Spleen (tissue), 11 donors: ENCODE measurements around the gene URB1. TPM values are rescaled to one million over a fixed set of nuclear protein-coding genes. Genes with fewer than 3 reads are reported as not detected.

ENCODE experiments used
- DNase-seq: peaks from one replicate; pipeline ENCODE4 v3.0.0-alpha.2; 2020
- H3K27ac ChIP-seq, 8 donors: fragments of 200-600 bp; sonication (generic) in 7 of 8; 1 replicate in 4 of 8; 2 replicates in 4 of 8; pipeline versions ENCODE4 v1.5.0 to v1.8.0; 2016 to 2021; ENCODE audit warnings: inconsistent platforms in 4 of 8, mild to moderate bottlenecking in 4 of 8, moderate library complexity in 1 of 8
- H3K27me3 ChIP-seq, 7 donors: fragments of 200-600 bp; sonication (generic) in 6 of 7; replicated peaks in 1 of 7; 1 replicate in 4 of 7; 2 replicates in 3 of 7; pipeline versions ENCODE4 v1.5.0 to v1.8.0; 2016 to 2021; ENCODE audit warnings: inconsistent platforms in 3 of 7, mild to moderate bottlenecking in 1 of 7
- H3K36me3 ChIP-seq, 6 donors: fragments of 200-600 bp; sonication (generic) in 5 of 6; 1 replicate in 4 of 6; 2 replicates in 2 of 6; pipeline versions ENCODE4 v1.5.0 to v1.8.0; 2016 to 2021; ENCODE audit warnings: inconsistent platforms in 2 of 6
- H3K4me1 ChIP-seq, 6 donors: fragments of 200-600 bp; sonication (generic) in 5 of 6; 1 replicate in 3 of 6; 2 replicates in 3 of 6; pipeline versions ENCODE4 v1.5.0 to v1.8.0; 2016 to 2021; ENCODE audit warnings: inconsistent platforms in 3 of 6
- H3K4me3 ChIP-seq, 8 donors: fragments of 200-600 bp; sonication (generic) in 7 of 8; 1 replicate in 4 of 8; 2 replicates in 4 of 8; pipeline versions ENCODE4 v1.5.0 to v1.8.0; 2016 to 2021; ENCODE audit warnings: inconsistent platforms in 4 of 8, mild to moderate bottlenecking in 4 of 8, moderate library complexity in 2 of 8
- H3K9me3 ChIP-seq, 8 donors: fragments of 200-600 bp; sonication (generic) in 7 of 8; 1 replicate in 4 of 8; 2 replicates in 4 of 8; pipeline versions ENCODE4 v1.5.0 to v1.8.0; 2016 to 2021; ENCODE audit warnings: inconsistent platforms in 4 of 8
- POLR2A ChIP-seq, 3 donors: fragments of 450-650 bp; IDR thresholded peaks; one replicate each; pipeline ENCODE4 v1.5.1; 2017; ENCODE audit warnings: antibody characterized with exemption in 3 of 3, mild to moderate bottlenecking in 1 of 3
- POLR2AphosphoS5 ChIP-seq, 3 donors: sonication (generic); formaldehyde crosslinking; IDR thresholded peaks; one replicate each; pipeline ENCODE4 v1.5.1; 2017; ENCODE audit warnings: antibody characterized with exemption in 3 of 3
- whole genome bisulfite sequencing, 5 donors: extraction: QIAGEN DNeasy Blood & Tissue Kit in 3 of 5; methylation state at CpG; one replicate each; pipeline versions ENCODE4 v1.1.5 to v1.1.7; 2013 to 2018; 5-methylcytosine and 5-hydroxymethylcytosine counted together
- intact Hi-C: fragments of 100-400 bp; cut with DNase I; formaldehyde crosslinking; loops from one replicate; pipeline ENCODE4 v1.15.0; 2023; ENCODE audit warnings: low total_unique reads
- polyA plus RNA-seq, 3 donors: library from polyadenylated mRNA; stranded (reverse); fragments of 200-250 nt; gene quantifications; one replicate each; pipeline ENCODE4 v1.2.1, GENCODE V29; 2013
- total RNA-seq, 7 donors: library from RNA; depleted of rRNA in 3 of 7; stranded (reverse); fragments of >200 nt in 3 of 7; fragmentation: NEBNext Ultra II Directional in 4 of 7; extraction: Animal tissue kit (Norgen Biotek cat#: 25700) in 4 of 7; gene quantifications; one replicate each; pipeline versions ENCODE4 v1.1.0 to v1.2.1, GENCODE V29; 2016 to 2021
- TF ChIP-seq, protein P1 (sequence below), 11 experiments: fragments of 200-600 bp in 7 of 11; fragments of 450-650 bp in 4 of 11; sonication (generic) in 4 of 11; IDR thresholded peaks in 8 of 11; conservative IDR thresholded peaks in 3 of 11; 1 replicate in 7 of 11; 2 replicates in 4 of 11; pipeline versions ENCODE4 v1.4.0 to v1.8.0; 2016 to 2021; ENCODE audit warnings: antibody characterized with exemption in 11 of 11, inconsistent platforms in 4 of 11, mild to moderate bottlenecking in 1 of 11
- donor health status: healthy with polysubstance abuse.
- donor health status: DM: no; HTN: no; CAD: no; lungs with moderate emphysema.
- donor health status: DM: no; HTN: no; CAD: no.
- donor health status: Bipolar disorder and iron deficiency.
- donor health status: healthy.
- donor health status: DM: no; HTN: no; CAD: no.
- donor health status: DM: yes; HTN: yes; CAD: no.

Gene URB1
- total and polyA plus RNA-seq, 10 donors, result 2.0 to 20.8 (median 12.0) TPM

DNA sequence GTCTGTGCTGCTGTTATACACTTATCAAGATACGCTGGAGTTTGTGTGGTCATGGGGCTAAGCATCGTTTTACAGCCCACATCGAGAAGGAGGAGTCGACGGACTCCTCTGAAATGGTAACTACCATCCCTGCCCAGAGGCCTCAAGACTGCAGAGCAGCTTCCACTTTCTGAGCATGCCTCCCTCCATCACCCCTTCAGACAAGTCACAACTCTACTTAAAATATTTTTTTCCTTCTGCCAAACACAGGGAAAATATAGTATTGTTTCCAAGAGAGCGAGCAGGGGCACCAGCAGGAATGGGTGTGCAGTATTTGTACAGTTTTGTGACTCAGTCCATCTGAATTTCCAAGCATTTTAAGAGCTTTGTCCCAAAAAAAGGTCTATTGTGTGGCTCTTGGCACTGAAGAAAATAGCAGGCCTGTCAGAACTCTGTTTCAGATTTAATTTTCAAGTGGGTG, 33.8 kb upstream of the URB1 start:
- 77 to 88% (median 83%) methylated on average over 6 of the region's 6 CpGs for WGBS, 5 donors
- Histone ChIP-seq H3K9me3 (peaks cover 0 to 13% (median 9%) of the 10 kb centered on the region in 8 donors), H3K27ac (no peak overlapping the region), H3K36me3 (no peaks in the 10 kb centered on the region), H3K4me3 (no peak overlapping the region), H3K27me3 (no peaks in the 10 kb centered on the region), H3K4me1 (peaks cover 0 to 17% (median 0%) of the 10 kb centered on the region in 6 donors)
- DNase-seq, result no peak
- intact Hi-C loops, result no loop called here
- TF ChIP-seq POLR2A (IDR thresholded peaks at IDR 0.05) (no peak), POLR2AphosphoS5 (IDR thresholded peaks at IDR 0.05) (no peak)
- TF ChIP-seq, protein P1, sequence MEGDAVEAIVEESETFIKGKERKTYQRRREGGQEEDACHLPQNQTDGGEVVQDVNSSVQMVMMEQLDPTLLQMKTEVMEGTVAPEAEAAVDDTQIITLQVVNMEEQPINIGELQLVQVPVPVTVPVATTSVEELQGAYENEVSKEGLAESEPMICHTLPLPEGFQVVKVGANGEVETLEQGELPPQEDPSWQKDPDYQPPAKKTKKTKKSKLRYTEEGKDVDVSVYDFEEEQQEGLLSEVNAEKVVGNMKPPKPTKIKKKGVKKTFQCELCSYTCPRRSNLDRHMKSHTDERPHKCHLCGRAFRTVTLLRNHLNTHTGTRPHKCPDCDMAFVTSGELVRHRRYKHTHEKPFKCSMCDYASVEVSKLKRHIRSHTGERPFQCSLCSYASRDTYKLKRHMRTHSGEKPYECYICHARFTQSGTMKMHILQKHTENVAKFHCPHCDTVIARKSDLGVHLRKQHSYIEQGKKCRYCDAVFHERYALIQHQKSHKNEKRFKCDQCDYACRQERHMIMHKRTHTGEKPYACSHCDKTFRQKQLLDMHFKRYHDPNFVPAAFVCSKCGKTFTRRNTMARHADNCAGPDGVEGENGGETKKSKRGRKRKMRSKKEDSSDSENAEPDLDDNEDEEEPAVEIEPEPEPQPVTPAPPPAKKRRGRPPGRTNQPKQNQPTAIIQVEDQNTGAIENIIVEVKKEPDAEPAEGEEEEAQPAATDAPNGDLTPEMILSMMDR (IDR thresholded peaks at IDR 0.05 in 8 of 11, conservative IDR thresholded peaks at IDR 0.05 in 3 of 11), result no peak

DNA sequence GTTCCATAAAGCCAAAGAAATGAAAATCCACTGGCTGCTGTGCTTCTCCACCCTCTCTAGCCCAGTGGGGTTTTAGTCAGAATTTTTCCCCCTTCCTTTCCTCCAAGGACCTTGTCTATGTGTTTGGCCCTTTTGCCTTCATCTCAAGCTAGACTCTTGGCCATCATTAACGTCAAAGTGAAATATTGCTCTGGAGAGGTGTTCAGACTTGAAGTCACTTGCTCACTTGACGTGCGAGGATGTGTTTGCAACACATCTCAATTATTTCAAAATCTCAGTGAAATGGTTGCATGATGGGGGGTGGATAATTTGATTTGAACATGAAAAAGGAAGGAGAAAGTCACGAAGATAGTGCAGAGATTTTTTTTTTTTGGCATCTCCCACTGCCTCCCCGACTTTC, 33.3 kb upstream of the URB1 start:
- H3K27ac ChIP-seq, result no peak overlapping the region
- WGBS, 5 donors, result 52 to 86% (median 59%) methylated on average over 5 of the region's 5 CpGs

DNA sequence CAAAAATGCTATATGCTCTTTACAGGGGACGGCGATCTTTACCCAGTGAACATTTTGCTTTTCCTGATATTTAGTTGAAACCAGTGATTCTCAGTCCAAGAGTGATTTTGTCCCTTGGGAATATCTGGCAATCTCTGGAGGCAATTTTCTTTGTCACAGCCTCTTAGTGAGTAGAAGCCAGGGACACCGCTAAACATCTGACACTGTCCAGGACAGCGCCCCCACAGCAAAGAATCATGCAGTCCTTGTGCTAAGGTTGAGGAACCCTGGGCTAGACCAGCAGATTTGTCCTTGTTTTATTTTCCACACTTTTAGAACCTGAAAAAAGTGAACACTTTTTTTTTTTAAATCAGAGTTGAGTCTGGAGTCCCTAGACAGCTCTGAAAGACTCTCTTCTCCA, 32.8 kb upstream of the URB1 start:
- H3K27ac ChIP-seq, result no peak overlapping the region
- 94 to 99% (median 95%) methylated on average over 4 of the region's 4 CpGs for WGBS, 5 donors

More for the DNA sequence above, 33.3 kb upstream of the URB1 start:
- H3K27me3 ChIP-seq, result no peaks in the 10 kb centered on the region
- H3K9me3 ChIP-seq, result peaks cover 0 to 16% (median 12%) of the 10 kb centered on the region in 8 donors
- H3K36me3 ChIP-seq, result no peaks in the 10 kb centered on the region
- DNase-seq, result no peak
- peaks cover 0 to 17% (median 0%) of the 10 kb centered on the region in 6 donors for H3K4me1 ChIP-seq
- H3K4me3 ChIP-seq, result no peak overlapping the region
- TF ChIP-seq, protein P1 (IDR thresholded peaks at IDR 0.05 in 8 of 11, conservative IDR thresholded peaks at IDR 0.05 in 3 of 11), result no peak
- TF ChIP-seq POLR2A (IDR thresholded peaks at IDR 0.05) (no peak), POLR2AphosphoS5 (IDR thresholded peaks at IDR 0.05) (no peak)
- intact Hi-C loops, result no loop called here

DNA sequence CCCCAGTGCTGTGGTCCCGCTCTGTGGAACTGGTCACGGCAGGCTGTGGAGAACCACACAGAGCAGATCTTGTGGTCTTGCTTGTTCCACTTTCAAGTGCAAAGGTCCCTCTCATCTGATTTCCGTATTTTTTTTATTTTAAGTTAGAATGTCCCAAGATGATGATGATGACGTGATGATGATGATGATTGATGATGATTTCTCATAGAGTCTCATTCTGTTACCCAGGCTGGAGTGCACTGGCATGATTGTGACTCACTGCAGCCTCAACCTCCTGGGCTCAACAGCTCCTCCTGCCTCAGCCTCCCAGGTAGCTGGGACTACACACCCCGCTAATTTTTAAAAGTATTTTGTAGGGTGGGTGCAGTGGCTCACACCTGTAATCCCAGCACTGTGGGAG, 31.9 kb upstream of the URB1 start:
- Histone ChIP-seq H3K4me3 (no peak overlapping the region), H3K27me3 (no peaks in the 10 kb centered on the region), H3K36me3 (no peaks in the 10 kb centered on the region), H3K9me3 (peaks cover 0 to 15% (median 10%) of the 10 kb centered on the region in 8 donors), H3K27ac (no peak overlapping the region), H3K4me1 (peaks cover 0 to 17% (median 0%) of the 10 kb centered on the region in 6 donors)
- DNase-seq, result no peak
- 82 to 91% (median 86%) methylated on average over 5 of the region's 5 CpGs for WGBS, 5 donors
- TF ChIP-seq POLR2AphosphoS5 (IDR thresholded peaks at IDR 0.05) (no peak), POLR2A (IDR thresholded peaks at IDR 0.05) (no peak)
- TF ChIP-seq, protein P1 (IDR thresholded peaks at IDR 0.05 in 8 of 11, conservative IDR thresholded peaks at IDR 0.05 in 3 of 11), result no peak
- intact Hi-C loops, result no loop called here

More for the DNA sequence above, 32.8 kb upstream of the URB1 start:
- Histone ChIP-seq H3K4me3 (no peak overlapping the region), H3K36me3 (no peaks in the 10 kb centered on the region), H3K9me3 (peaks cover 0 to 15% (median 11%) of the 10 kb centered on the region in 8 donors), H3K27me3 (no peaks in the 10 kb centered on the region), H3K4me1 (peaks cover 0 to 17% (median 0%) of the 10 kb centered on the region in 6 donors)
- intact Hi-C loops, result no loop called here
- TF ChIP-seq POLR2A (IDR thresholded peaks at IDR 0.05) (no peak), POLR2AphosphoS5 (IDR thresholded peaks at IDR 0.05) (no peak)
- TF ChIP-seq, protein P1 (IDR thresholded peaks at IDR 0.05 in 8 of 11, conservative IDR thresholded peaks at IDR 0.05 in 3 of 11), result no peak
- DNase-seq, result no peak
